Lower lobe of right lung (tissue), 2 donors: ENCODE data around the gene BTBD6. TPM values are rescaled to one million over a fixed set of nuclear protein-coding genes. Genes with fewer than 3 reads are reported as not detected.
A peak's percentile ranks its signal among the peaks of the same experiment; 100 is the strongest.
"Not testable (repeated sequence)": the region's sequence is repeated elsewhere in the genome, so short reads cannot be mapped to it uniquely, and the experiment has no call there.

ENCODE experiments used
- ATAC-seq, 2 donors: fragments of 200-7000 bp; cut with Tn5 transposase; one replicate each; pipeline ENCODE4 v1.9.1; 2020 to 2022; ENCODE audit warnings: mild to moderate bottlenecking in 2 of 2, moderate library complexity in 2 of 2
- DNase-seq: peaks from one replicate; pipeline ENCODE4 v3.0.0-alpha.2; 2020
- H3K27ac ChIP-seq: fragments of 200-600 bp; one replicate; pipeline ENCODE4 v1.8.0; 2022
- H3K27me3 ChIP-seq: fragments of 200-600 bp; one replicate; pipeline ENCODE4 v1.8.0; 2022; ENCODE audit warnings: low read depth
- H3K36me3 ChIP-seq: fragments of 200-600 bp; one replicate; pipeline ENCODE4 v1.8.0; 2022; ENCODE audit warnings: mild to moderate bottlenecking
- H3K4me1 ChIP-seq: fragments of 200-600 bp; one replicate; pipeline ENCODE4 v1.8.0; 2022
- H3K4me3 ChIP-seq: fragments of 200-600 bp; one replicate; pipeline ENCODE4 v1.8.0; 2022; ENCODE audit warnings: mild to moderate bottlenecking
- H3K9me3 ChIP-seq: fragments of 200-600 bp; one replicate; pipeline ENCODE4 v1.8.0; 2022
- CTCF ChIP-seq: fragments of 200-600 bp; IDR thresholded peaks from one replicate; pipeline ENCODE4 v1.8.0; 2022; ENCODE audit warnings: antibody characterized with exemption, mild to moderate bottlenecking
- intact Hi-C: fragments of 100-400 bp; cut with DNase I; formaldehyde crosslinking; loops from one replicate; pipeline ENCODE4 v1.11.0; 2022
- total RNA-seq: library from RNA; stranded (reverse); fragmentation: NEBNext Ultra II Directional; extraction: Animal tissue kit (Norgen Biotek cat#: 25700); gene quantifications from one replicate; pipeline ENCODE4 v1.2.1, GENCODE V29; 2021
- donor health status: DM: no; HTN: yes; CAD: no; lungs with severe emphysema.

The BTBD6 gene
- total RNA-seq, 1 donor from 2014 or later, result 53.0 TPM

GRCh38 chr14:105285174-105285573, 36.8 kb downstream of the BTBD6 start:
- Histone ChIP-seq H3K9me3 (no peaks in the 10 kb centered on the region), H3K36me3 (peaks cover 13% of the 10 kb centered on the region), H3K4me1 (peaks cover 9% of the 10 kb centered on the region), H3K27ac (no peak overlapping the region), H3K27me3 (no peaks in the 10 kb centered on the region), H3K4me3 (no peak overlapping the region)
- intact Hi-C loops, result no loop called here
- DNase-seq (no peak), ATAC-seq (no peak)
- TF ChIP-seq CTCF, result no peak

GRCh38 chr14:105286759-105287144, 38.4 kb downstream of the BTBD6 start:
- H3K27me3 ChIP-seq, result no peaks in the 10 kb centered on the region
- intact Hi-C loops, result no loop called here
- H3K36me3 ChIP-seq, result peaks cover 13% of the 10 kb centered on the region
- H3K27ac ChIP-seq, result no peak overlapping the region
- TF ChIP-seq CTCF, result no peak
- DNase-seq (no peak), ATAC-seq (no peak)
- H3K4me3 ChIP-seq, result no peak overlapping the region
- no peaks in the 10 kb centered on the region for H3K9me3 ChIP-seq
- peaks cover 15% of the 10 kb centered on the region for H3K4me1 ChIP-seq

- ATAC-seq, result no peak
- Histone ChIP-seq H3K4me1 (peaks cover 17% of the 10 kb centered on the region), H3K36me3 (peaks cover 13% of the 10 kb centered on the region), H3K4me3 (no peak overlapping the region), H3K27me3 (no peaks in the 10 kb centered on the region), H3K27ac (no peak overlapping the region), H3K9me3 (no peaks in the 10 kb centered on the region)
- no peak for DNase-seq
- intact Hi-C loops, result no loop called here
- no peak for TF ChIP-seq CTCF
Observed at GRCh38 chr14:105287249-105288102, 39.1 kb downstream of the BTBD6 start.

DNA sequence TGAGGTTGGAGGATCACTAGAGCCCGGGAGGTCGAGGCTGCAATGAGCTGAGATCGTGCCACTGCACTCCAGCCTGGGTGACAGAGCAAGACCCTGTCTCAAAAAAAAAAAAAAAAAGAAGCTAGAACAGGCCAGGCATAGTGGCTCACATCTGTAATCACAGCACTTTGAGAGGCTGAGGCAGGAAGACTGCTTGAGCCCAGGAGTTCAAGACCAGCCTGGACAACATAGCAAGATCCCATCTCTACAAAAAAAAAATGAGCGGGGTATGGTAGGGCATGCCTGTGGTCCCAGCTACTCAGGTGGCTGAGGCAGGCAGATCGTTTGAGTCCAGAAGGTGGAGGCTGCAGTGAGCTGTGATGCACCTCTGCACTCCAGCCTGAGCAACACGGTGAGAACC, 40.6 kb downstream of the BTBD6 start:
- H3K4me3 ChIP-seq, H3K36me3 ChIP-seq, DNase-seq, H3K27me3 ChIP-seq, H3K27ac ChIP-seq, H3K9me3 ChIP-seq, intact Hi-C loops, ATAC-seq: not testable (repeated sequence)
- peaks cover 28% of the 10 kb centered on the region for H3K4me1 ChIP-seq

- Histone ChIP-seq H3K9me3 (no peaks in the 10 kb centered on the region), H3K4me3 (no peak overlapping the region), H3K4me1 (peaks cover 32% of the 10 kb centered on the region), H3K27me3 (no peaks in the 10 kb centered on the region), H3K27ac (no peak overlapping the region), H3K36me3 (no peaks in the 10 kb centered on the region)
- intact Hi-C loops, result no loop called here
- peak in 1 of 2 donors; percentile 24 for ATAC-seq
- no peak for DNase-seq
- no peak for TF ChIP-seq CTCF
Observed at GRCh38 chr14:105290621-105291346, 42.5 kb downstream of the BTBD6 start.
